ENCODE measurements around the gene CHST8. TPM values are rescaled to one million over a fixed set of nuclear protein-coding genes. Genes with fewer than 3 reads are reported as not detected.

The CHST8 gene
- polyA plus RNA-seq, 3 donors = not detected

DNA sequence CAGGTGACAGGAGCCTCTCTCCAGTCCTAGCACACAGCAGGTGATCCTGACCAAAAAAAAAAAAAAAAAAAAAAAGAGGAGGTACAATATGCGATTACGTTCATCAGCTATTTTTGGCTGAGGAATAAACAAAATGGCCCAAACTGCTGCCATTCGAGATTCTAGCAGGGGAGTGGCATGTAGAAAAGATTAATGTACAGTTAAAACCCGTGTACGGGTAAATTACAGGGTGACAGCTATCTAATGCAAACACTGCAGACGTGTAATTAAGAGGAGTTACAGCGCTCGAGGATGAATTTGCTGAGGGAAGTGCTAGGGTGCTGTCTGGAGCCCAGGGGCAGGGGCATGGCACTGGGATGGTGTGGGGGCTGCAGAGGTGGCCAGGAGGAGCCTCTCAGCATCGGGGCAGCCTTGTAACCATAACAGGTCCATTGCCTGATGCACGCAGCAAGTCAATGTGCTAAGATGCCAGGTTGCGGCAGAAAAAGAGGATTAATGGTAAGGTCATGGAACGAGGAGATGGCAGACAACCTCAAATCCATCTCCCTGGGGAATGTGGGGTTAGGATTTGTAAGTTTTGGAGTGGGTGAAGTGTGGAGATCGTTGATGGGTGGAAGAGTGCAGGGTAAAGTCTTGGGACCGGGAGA, 17.4 kb downstream of the CHST8 start:
- TF ChIP-seq, protein P1, sequence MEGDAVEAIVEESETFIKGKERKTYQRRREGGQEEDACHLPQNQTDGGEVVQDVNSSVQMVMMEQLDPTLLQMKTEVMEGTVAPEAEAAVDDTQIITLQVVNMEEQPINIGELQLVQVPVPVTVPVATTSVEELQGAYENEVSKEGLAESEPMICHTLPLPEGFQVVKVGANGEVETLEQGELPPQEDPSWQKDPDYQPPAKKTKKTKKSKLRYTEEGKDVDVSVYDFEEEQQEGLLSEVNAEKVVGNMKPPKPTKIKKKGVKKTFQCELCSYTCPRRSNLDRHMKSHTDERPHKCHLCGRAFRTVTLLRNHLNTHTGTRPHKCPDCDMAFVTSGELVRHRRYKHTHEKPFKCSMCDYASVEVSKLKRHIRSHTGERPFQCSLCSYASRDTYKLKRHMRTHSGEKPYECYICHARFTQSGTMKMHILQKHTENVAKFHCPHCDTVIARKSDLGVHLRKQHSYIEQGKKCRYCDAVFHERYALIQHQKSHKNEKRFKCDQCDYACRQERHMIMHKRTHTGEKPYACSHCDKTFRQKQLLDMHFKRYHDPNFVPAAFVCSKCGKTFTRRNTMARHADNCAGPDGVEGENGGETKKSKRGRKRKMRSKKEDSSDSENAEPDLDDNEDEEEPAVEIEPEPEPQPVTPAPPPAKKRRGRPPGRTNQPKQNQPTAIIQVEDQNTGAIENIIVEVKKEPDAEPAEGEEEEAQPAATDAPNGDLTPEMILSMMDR (IDR thresholded peaks at IDR 0.05) = no peak
- no peaks in the 10 kb centered on the region for H3K36me3 ChIP-seq (replicated peaks in 1 of 2; ENCODE audit: control insufficient read depth in 1 of 2, insufficient read depth in 2 of 2, low read length in 2 of 2)
- no peaks in the 10 kb centered on the region for H3K4me1 ChIP-seq (ENCODE audit: control insufficient read depth in 1 of 2, insufficient read depth in 2 of 2, low read length in 2 of 2)
- no peak overlapping the region for H3K27ac ChIP-seq (ENCODE audit: low read depth in 1 of 2, low read length in 2 of 2)
- H3K9me3 ChIP-seq (replicated peaks in 1 of 2; ENCODE audit: control insufficient read depth in 1 of 2, insufficient read depth in 1 of 2, low read length in 2 of 2) = no peaks in the 10 kb centered on the region
- H3K36me3 Mint-ChIP-seq = no peaks in the 10 kb centered on the region
- WGBS (ENCODE audit: insufficient coverage) = 56% methylated on average over 10 of the region's 14 CpGs
- peaks cover 7 to 19% (median 13%) of the 10 kb centered on the region in 3 donors for H3K27me3 Mint-ChIP-seq (ENCODE audit: low read depth in 3 of 3)
- DNase-seq = no peak
- H2AFZ ChIP-seq (ENCODE audit: insufficient read depth, low read depth, low read length, poor library complexity, severe bottlenecking) = no peak overlapping the region
- intact Hi-C loops (cut with micrococcal nuclease) = no loop called here
- no peak overlapping the region for H3K4me3 Mint-ChIP-seq
- H3K4me1 Mint-ChIP-seq = no peaks in the 10 kb centered on the region
- H3K79me2 ChIP-seq (ENCODE audit: insufficient read depth, low read length) = no peaks in the 10 kb centered on the region
- no peak overlapping the region for H3K4me2 ChIP-seq (replicated peaks; ENCODE audit: extremely low read depth, low read length, poor library complexity, severe bottlenecking)
- no peak overlapping the region for H3K9ac ChIP-seq (ENCODE audit: insufficient read depth, low read length, poor library complexity, severe bottlenecking)
- peaks cover 0 to 5% (median 0%) of the 10 kb centered on the region in 7 donors for H3K9me3 Mint-ChIP-seq
- no peak overlapping the region for H3K4me3 ChIP-seq (replicated peaks in 1 of 3; ENCODE audit: low read depth in 2 of 3, low read length in 3 of 3)
- no peak overlapping the region for H3K27ac Mint-ChIP-seq
- no peaks in the 10 kb centered on the region for H3K27me3 ChIP-seq (ENCODE audit: control insufficient read depth in 2 of 2, insufficient read depth in 2 of 2, low read length in 2 of 2)
- no peaks in the 10 kb centered on the region for H4K20me1 ChIP-seq (ENCODE audit: insufficient read depth, low read length)

DNA sequence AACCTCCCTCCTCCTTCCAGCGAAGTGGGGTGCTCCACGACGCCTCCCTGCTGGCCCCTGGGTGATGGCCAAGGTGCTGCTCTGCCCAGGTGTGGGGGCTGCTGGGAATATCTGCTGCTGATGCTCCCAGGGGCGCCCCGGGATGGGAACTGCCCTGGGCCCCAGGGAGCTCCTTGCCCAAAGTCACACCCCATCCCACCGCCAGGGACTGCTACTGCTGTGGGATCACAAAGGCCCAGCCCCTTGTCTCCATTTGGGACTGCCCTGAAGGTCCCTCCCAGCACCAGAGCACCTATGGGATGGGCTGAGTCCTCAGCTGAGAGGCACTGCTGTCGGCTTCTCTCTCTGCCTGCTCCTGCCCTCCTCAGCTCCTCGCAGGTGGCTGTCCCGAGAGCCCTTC, 19.0 kb downstream of the CHST8 start:
- peaks cover 2 to 19% (median 11%) of the 10 kb centered on the region in 3 donors for H3K27me3 Mint-ChIP-seq (ENCODE audit: low read depth in 3 of 3)
- no peak overlapping the region for H3K4me2 ChIP-seq (replicated peaks; ENCODE audit: extremely low read depth, low read length, poor library complexity, severe bottlenecking)
- TF ChIP-seq, protein P1 (IDR thresholded peaks at IDR 0.05) = no peak

More for the DNA sequence above, 19.0 kb downstream of the CHST8 start:
- Histone ChIP-seq H3K9me3 (replicated peaks in 1 of 2; ENCODE audit: control insufficient read depth in 1 of 2, insufficient read depth in 1 of 2, low read length in 2 of 2) (no peaks in the 10 kb centered on the region), H3K9ac (ENCODE audit: insufficient read depth, low read length, poor library complexity, severe bottlenecking) (no peak overlapping the region), H4K20me1 (ENCODE audit: insufficient read depth, low read length) (no peaks in the 10 kb centered on the region), H3K4me1 (ENCODE audit: control insufficient read depth in 1 of 2, insufficient read depth in 2 of 2, low read length in 2 of 2) (no peaks in the 10 kb centered on the region), H3K36me3 (replicated peaks in 1 of 2; ENCODE audit: control insufficient read depth in 1 of 2, insufficient read depth in 2 of 2, low read length in 2 of 2) (no peaks in the 10 kb centered on the region), H3K79me2 (ENCODE audit: insufficient read depth, low read length) (no peaks in the 10 kb centered on the region), H2AFZ (ENCODE audit: insufficient read depth, low read depth, low read length, poor library complexity, severe bottlenecking) (no peak overlapping the region), H3K27me3 (ENCODE audit: control insufficient read depth in 2 of 2, insufficient read depth in 2 of 2, low read length in 2 of 2) (no peaks in the 10 kb centered on the region), H3K4me3 (replicated peaks in 1 of 3; ENCODE audit: low read depth in 2 of 3, low read length in 3 of 3) (no peak overlapping the region), H3K27ac (ENCODE audit: low read depth in 1 of 2, low read length in 2 of 2) (no peak overlapping the region)
- H3K4me3 Mint-ChIP-seq = no peak overlapping the region
- WGBS (ENCODE audit: insufficient coverage) = 79% methylated on average over 4 of the region's 9 CpGs
- intact Hi-C loops (cut with micrococcal nuclease) = no loop called here
- H3K9me3 Mint-ChIP-seq = peaks cover 0 to 5% (median 0%) of the 10 kb centered on the region in 7 donors
- H3K4me1 Mint-ChIP-seq = no peaks in the 10 kb centered on the region
- no peak for DNase-seq
- no peaks in the 10 kb centered on the region for H3K36me3 Mint-ChIP-seq
- H3K27ac Mint-ChIP-seq = no peak overlapping the region

All from CD14-positive monocyte (primary cell).